H1 (cell line): ENCODE results near the gene UQCC5.

Experiments used
- CTCF ChIP-seq, 3 experiments: IDR thresholded peaks; 1 replicate in 2 of 3; 2 replicates in 1 of 3; pipeline versions ENCODE4 v1.5.1 to v1.6.1; 2011; ENCODE audit warnings: low read length in 3 of 3, mild to moderate bottlenecking in 3 of 3, inconsistent platforms in 2 of 3, low read depth in 1 of 3, moderate library complexity in 1 of 3; ENCODE audit not compliant: insufficient read depth in 1 of 3; ENCODE audit errors: control extremely low read depth in 1 of 3
- EZH2 ChIP-seq: fragments of 200-600 bp; sonication (generic); IDR thresholded peaks from 2 replicates; pipeline ENCODE4 v1.7.1; 2012; ENCODE audit warnings: low read depth, mild to moderate bottlenecking, moderate library complexity, low read length, inconsistent platforms; ENCODE audit not compliant: severe bottlenecking
- JUN ChIP-seq: IDR thresholded peaks from 2 replicates; pipeline ENCODE4 v1.6.1; 2011; ENCODE audit warnings: low read depth, mild to moderate bottlenecking, improper control_type of control experiment, low read length
- NANOG ChIP-seq: IDR thresholded peaks from 2 replicates; pipeline ENCODE4 v1.6.1; 2011; ENCODE audit warnings: low read length, low read depth, mild to moderate bottlenecking, inconsistent platforms; ENCODE audit not compliant: insufficient read depth, poor library complexity, severe bottlenecking
- NRF1 ChIP-seq: IDR thresholded peaks from 2 replicates; pipeline ENCODE4 v1.6.1; 2011; ENCODE audit warnings: mild to moderate bottlenecking, low read depth, low read length, improper control_type of control experiment
- PHF8 ChIP-seq: fragments of 200-600 bp; sonication (generic); conservative IDR thresholded peaks from 2 replicates; pipeline ENCODE4 v1.7.1; 2012; ENCODE audit warnings: low read depth, mild to moderate bottlenecking, inconsistent platforms, low read length, moderate library complexity
- POLR2A ChIP-seq, 2 experiments: IDR thresholded peaks; 1 replicate in 1 of 2; 2 replicates in 1 of 2; pipeline ENCODE4 v1.6.1; 2011; ENCODE audit warnings: low read depth in 2 of 2, low read length in 2 of 2, mild to moderate bottlenecking in 2 of 2; ENCODE audit errors: control extremely low read depth in 1 of 2
- TAF1 ChIP-seq: IDR thresholded peaks from 2 replicates; pipeline ENCODE4 v1.6.1; 2011; ENCODE audit warnings: mild to moderate bottlenecking, low read depth, low read length
- USF2 ChIP-seq: IDR thresholded peaks from 2 replicates; pipeline ENCODE4 v1.6.1; 2011; ENCODE audit warnings: low read length, improper control_type of control experiment
- TF ChIP-seq, protein P1 (sequence below): IDR thresholded peaks from 2 replicates; pipeline ENCODE4 v1.6.1; 2012; ENCODE audit warnings: low read length, inconsistent platforms

DNA sequence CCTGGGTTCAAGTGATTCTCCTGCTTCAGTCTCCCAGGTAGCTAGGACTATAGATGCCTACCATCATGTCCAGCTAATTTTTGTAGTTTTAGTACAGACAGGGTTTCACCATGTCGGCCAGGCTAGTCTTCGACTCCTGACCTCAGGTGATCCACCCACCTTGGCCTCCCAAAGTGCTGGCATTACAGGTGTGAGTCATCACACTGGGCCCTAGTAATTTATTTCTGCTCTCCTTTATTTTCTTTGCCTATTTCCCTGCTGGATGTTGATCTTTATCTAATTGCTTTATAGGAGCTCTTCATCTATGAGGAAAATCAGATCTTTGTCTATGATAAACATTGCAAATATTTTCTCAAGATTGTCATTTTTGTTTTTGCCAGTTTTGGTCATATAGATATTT is 31.7 kb downstream of the UQCC5 start:
- TF ChIP-seq POLR2A (IDR thresholded peaks at IDR 0.05; ENCODE audit: control extremely low read depth in 1 of 2, low read depth in 2 of 2, low read length in 2 of 2) (no peak), JUN (no peak), CTCF (IDR thresholded peaks at IDR 0.05; ENCODE audit: control extremely low read depth in 1 of 3, insufficient read depth in 1 of 3, low read depth in 1 of 3, low read length in 3 of 3) (no peak), TAF1 (no peak), PHF8 (no peak), NANOG (no peak), USF2 (no peak), NRF1 (no peak), EZH2 (no peak)
- TF ChIP-seq, protein P1, sequence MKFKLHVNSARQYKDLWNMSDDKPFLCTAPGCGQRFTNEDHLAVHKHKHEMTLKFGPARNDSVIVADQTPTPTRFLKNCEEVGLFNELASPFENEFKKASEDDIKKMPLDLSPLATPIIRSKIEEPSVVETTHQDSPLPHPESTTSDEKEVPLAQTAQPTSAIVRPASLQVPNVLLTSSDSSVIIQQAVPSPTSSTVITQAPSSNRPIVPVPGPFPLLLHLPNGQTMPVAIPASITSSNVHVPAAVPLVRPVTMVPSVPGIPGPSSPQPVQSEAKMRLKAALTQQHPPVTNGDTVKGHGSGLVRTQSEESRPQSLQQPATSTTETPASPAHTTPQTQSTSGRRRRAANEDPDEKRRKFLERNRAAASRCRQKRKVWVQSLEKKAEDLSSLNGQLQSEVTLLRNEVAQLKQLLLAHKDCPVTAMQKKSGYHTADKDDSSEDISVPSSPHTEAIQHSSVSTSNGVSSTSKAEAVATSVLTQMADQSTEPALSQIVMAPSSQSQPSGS = no peak
